NOMO-1 (cell line): ENCODE data around the gene CTBP2.
A peak's percentile ranks its signal among the peaks of the same experiment; 100 is the strongest.

Source experiments
- DNase-seq, 2 experiments: peaks; one replicate each; lab custom pipeline; 2025; ENCODE audit not compliant: unreplicated experiment in 2 of 2; lab: John Stamatoyannopoulos, UW

Gene CTBP2

GRCh38 chr10:125159932-125160855, at the start of gene CTBP2:
Gene CTBP2 (minus strand): TSS chr10:125160563.
- peak; percentile 22 to 35 for DNase-seq

DNA sequence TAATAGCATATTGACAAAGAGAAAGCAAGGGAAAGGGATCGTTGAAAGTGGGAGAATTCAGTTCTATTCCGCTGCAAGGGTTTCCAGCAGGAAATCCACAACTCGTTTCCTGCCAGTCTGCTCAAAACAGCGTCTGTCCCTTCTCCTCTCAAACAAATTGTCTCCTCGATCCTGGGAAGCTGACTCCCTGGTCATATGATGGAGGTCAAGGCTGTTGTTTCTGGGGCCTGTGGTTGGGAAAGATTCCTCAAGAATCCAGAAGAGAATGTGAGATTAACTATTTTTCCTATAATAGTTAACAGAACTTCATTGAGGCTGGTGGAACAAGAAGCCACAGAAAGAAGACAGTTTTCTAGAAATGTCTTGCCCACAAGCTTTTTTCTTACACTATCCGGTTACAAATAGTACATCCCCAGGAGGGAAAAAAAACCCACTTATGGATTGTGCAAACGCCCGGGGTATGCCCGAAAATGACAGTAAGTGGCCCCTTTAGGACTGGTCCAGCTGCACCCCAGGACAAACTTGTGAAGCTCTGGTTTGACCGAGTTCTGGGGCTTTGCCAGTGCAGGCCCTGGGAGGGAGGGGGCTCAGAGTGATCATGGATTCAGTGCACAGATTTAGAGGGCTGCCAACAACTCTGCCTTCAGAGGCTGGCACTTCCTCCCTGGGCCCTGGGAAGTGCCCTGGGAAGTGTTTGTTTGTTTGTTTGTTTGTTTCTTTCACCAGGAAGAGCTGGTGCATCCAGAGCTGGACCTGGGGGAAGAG, 49.4 kb upstream of the CTBP2 start:
- DNase-seq: no peak

DNA sequence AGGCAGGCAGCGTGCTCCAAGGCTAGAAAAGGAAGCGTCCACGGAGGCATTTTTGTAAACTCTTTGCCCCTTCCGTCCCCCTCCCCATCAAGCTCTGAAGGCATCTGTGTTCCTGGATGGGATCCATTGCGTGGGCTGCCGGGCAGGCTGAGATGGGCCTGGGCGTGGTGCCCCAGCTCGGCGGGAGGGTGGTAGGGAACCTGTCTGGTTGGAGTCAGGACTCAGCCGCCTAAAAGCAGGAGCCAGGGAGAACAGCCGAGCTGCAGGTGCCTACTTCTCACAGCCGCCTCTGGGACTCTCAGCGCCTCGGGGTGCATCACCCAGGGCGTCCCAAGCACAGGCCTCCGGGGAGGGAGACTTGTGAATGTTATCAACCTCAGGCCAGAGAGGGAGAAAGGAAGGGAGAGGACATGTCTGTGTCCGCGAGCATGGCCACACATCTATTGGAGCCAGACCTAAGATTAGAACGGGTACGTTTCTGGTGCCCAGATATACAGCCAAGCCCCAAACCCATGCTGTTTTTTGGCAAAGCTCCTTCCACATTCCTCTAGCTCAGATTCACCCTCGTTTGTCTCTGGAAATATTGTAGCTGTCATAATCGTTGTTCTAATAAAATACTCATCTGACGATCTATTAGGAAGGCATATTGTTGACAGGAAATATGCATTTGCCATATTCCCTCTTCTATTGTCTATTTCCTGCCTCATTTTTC, 48.6 kb upstream of the CTBP2 start:
- DNase-seq: no peak

- no peak for DNase-seq
Observed at GRCh38 chr10:125206623-125207022, 46.3 kb upstream of the CTBP2 start.

GRCh38 chr10:125205431-125205830, 45.1 kb upstream of the CTBP2 start:
- DNase-seq: no peak

GRCh38 chr10:125204400-125204799, 44.0 kb upstream of the CTBP2 start:
- DNase-seq: no peak

- no peak for DNase-seq
Observed at GRCh38 chr10:125203186-125203800, 42.9 kb upstream of the CTBP2 start.

DNA sequence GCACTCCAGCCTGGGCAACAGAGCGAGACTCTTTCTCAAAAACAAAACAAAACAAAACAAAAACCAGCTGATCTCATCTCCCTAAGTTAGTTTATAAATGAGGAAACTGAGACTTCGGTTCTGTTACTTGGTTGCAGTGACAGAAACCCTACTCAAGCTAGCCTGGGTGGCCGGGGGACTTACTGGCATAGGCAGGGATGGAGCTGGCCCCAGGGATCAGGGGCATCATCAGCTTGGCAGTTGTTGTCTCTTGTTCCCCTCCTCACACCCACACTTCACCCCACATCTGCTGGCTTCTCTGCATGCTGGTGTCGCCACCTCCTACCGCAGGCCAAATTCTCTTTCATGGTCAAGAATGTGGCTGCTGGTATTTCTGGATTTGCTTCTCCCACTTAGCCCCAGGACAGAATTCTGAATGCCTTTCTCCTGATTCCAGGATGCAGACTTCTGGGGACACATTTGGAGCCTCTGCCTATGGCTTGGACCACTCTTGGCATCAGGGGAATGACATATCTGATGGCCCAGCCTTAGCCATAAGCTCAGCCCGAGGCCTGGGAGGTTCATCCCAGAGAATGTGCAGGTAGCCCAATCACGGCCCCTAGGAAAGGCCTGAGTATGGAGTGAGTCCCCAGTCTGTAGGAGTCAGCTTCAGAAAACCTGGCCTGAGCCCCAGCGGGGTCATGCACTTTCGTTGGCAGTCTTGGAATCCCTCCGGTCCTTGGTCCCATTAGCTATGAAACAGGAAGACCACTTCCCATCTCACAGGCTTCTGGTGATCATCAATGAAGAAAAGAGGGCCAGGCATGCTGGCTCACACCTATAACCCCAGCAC, 41.6 kb upstream of the CTBP2 start:
- DNase-seq: no peak

DNA sequence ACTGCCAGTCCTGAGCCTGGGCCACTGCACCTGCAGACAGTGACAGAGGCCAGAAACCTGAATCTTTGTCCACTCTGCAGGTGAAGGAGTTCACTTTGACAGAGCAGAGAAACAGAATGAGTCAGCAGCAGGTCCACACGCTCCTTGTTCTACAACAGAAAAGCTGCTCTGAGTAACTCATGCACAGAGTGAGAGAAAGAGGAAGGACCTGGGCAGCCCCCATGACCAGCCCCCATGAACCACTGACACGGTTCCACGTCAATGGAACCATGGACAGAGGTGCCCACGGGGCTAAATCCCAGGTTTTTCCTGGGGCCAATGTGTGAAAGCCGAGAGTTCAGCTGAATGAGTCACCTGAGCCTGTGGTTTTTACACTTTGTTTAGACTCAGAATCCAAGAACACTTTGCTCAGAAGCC, 40.8 kb upstream of the CTBP2 start:
- DNase-seq: no peak

- no peak for DNase-seq
Observed at GRCh38 chr10:125200396-125200795, 40.0 kb upstream of the CTBP2 start.

DNA sequence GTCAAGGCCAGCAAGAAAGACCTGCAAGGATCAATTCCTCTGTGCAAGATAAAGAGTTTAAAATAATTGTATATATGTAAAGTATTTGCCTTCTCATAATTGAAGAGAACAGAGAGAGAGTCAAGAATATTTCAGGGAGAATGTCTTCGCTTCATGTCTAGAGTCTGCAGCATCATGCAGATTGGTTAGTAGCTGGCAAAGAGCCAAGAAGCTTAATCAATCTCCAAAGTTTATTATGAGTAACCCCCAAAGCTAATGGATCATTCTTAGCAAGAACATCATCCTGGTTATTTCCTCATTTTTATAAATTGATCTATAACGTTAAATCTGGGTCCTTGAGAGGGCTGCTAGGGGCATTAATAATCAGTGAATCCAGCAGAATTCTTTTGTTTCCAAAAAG, 38.9 kb upstream of the CTBP2 start:
- DNase-seq: no peak

DNA sequence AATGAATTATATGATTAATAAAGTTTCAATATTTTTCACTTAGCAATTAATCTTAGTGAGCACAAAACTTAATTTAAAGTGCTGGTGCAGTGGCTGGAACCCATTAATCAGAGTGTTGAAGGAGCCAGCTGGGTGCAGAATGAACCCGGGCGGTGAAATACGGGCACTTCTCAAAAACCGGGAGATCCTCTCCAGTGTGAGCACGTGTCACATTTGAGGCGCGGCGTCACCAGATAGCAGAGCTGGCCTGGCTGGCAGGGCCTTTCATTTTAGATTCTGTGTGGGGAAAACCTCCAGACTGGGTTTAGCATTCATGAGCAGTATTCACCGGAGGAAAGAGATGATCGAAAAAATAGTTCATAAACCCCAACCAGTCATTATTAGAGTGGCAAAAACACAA, 34.5 kb upstream of the CTBP2 start:
- no peak for DNase-seq

DNA sequence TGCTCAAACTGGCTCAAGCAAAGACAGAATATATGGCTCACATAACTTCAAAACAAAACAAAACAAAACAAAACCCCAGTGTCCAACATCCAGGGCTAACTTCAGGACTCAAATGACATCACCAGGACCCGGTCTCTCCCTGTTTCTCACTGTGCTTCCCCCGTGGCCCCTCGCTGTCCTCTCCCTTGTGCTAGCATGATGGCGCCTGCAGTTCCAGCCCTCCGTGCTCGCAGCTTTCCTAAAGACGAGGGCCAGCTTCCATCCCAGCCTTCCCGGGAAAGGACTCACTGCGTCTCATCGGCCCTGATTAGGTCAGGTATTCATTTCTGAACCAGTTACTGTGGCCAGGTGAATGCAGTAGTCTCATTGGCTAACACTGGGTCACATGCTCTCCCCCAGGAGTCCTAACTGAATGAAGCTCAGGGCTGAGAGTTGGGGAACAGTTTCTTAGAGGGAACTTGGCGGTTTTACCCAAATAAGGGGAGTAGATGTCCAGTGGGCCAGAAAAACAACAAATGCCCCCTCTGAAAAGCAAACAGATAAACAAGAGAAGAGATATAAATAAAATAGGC, 33.0 kb upstream of the CTBP2 start:
- DNase-seq: no peak

GRCh38 chr10:125192620-125193019, 32.3 kb upstream of the CTBP2 start:
- DNase-seq: no peak

DNA sequence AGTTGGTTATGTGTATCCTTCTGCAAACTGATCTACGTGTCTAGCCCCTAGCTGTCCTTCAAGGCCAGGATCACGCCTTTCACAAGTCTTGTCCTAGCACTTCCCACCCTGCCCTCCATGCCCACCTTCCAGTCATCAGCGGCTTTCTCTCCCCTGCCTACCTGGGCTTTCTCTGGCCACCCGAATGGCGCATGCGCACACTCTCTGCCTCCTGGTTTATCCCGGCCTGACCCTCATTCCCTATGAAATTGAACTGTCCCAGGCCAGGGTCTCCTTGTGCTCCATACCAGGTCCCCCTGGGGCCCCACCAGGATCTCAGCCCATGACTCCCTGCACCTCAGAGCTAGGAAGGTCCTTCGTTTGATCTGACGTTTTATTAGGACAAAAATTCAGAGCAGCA, 31.6 kb upstream of the CTBP2 start:
- no peak for DNase-seq

- no peak for DNase-seq
Observed at GRCh38 chr10:125190946-125191345, 30.6 kb upstream of the CTBP2 start.

DNA sequence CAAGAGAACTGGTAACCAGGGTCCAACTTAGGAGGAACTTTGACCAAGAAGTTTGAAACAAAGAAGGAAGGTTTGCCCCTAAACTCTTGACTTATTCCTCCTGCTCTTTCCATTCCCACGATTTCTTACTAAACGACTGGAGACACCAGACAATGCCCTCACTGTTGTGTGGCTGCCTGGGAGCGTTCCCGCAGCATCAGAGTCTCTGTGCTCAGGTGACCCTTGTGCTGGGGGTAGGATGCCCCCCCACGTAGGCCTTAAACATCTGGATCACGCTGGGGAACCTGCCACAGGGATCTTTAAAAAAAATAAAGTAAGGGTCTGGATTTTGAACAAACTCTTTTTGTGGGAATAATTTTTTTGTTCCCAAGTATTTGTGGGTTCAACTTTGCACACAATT, 30.1 kb upstream of the CTBP2 start:
- DNase-seq: no peak

DNA sequence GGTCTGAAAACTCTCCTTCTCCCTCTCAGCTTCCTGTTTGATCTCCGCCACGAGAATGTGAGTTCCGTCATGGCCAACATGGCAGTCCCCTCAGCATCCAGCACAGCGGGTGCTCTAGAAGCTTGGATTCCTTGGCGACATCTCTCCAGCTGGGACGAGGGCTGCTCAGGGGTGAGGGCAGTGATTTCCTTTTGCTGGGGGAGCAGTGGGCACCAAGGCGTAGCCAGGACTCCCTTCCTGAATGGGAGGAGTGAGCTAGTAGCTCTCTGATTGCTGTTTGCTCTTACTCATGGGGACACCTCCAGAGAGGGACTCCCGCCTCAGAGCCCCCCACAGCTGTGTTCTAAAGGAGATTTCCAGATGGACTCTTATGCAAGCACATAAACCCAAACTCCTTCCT, 28.8 kb upstream of the CTBP2 start:
- no peak for DNase-seq
